ENCODE results near the gene IGHMBP2.

IGHMBP2 gene

DNA sequence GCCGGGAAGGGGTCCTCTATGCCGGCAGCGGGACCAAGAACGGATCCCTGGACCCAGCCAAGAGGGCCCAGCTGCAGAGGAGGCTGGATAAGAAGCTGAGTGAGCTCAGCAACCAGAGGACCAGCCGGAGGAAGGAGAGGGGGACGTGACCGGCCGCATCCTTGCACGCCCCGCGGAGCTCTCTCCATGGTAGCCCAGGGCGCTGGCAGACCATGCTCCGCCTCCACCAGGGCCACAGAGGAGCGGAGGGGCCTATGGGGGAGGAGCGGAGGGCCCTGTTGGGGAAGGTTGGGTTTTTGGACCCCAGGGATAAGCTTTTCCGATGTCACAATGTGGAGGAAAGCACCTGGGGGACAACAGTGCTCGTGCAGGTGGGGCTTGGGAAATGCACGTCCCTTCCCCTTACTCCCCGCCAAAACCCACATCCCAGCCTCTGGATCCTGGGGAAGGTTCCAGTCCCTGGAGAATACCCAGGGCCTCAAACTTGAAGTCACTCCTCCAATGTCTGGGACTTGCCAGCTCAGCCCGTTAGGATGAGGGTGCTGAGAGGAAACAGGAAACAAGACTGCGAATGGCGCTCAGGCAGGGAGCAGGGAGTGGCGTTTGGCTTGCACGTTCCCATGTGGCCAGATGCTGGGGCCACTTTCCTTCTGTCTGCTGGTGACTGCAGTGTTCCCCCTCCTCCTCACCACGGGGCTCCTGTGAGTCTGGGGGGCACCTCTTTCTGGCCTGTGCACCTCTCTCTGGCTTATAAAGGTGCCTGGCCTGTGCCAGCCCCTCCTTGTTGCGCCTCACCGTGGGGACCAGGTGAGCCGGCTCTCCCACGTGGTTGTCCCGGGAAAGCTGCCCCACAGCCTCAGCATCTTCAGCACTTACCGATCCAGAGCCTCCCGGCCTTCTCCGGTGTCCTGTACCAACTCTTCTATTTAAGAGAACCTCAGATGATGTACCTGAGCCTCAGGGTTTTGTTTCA is 36.2 kb downstream of the IGHMBP2 start:
- DNase-seq (ENCODE audit: low spot score), result no peak

DNA sequence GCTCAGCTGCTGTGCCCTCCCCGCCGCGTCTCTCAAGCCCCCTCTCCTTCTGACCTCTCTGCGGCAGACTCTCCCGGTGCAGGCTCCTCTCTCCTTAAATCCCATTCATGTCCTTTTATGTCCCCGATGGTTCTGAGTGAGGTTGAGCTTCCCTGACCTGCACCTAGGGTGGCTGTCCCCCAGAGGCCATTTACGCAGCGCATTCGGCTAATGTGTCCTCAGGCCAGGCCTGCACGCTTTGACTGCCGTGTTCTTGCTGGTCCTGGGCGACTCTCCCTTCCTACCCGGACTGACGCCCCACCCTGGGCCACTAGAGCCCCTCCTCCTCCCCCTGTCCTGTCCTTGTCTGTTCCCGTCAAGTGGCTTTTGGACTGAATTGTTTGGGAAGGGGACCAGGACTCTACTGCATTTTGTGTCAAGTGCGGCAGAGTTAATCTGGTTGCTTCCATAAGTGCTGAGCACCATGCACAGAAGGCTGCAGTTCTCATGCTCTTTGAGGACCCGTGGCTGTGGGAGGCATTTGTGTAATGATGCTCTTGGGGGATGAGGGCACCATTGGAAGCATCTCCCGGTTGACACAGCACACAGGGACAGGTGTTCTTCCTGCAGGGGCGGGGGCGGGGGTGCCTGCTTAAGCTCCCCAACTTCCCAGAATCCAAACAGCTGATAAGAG is 37.1 kb downstream of the IGHMBP2 start:
- no peak for DNase-seq (ENCODE audit: low spot score)

DNA sequence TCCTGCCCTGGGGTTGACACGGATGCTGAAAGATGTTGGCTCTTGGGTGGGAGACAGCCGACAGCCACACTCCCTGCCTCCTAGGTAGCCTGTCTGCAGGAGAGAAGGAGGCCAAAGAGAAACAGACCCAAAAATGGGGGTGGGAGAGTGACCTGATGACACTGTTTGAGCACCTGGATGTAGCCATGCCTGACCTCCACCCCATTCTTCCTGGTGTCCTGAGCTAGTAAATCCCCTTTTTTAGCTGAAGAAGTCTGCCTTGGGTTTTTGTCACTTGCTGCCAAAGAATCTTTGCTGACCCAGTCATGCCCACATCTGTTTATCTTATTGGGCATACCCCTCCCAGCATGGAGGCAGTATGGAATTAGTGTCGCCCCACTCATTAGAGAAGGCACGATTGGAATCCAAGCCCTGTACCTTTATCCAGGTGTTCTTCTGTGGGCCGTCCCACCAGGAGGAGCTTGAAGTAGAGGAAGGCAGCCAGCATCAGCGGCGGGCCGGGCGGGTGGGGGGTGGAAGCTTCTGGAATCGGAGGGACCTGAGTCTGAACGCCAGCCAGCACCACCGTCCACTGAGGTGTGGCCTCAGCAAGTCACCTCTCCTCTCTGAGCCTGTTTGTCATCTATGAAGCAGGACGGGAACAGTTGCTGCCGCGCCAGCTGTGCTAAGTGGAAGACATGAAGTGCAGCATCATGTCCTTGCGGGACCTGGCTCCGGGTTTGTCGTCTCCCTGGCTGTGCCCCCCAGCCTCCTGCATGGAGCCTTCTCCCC is 37.8 kb downstream of the IGHMBP2 start:
- DNase-seq (ENCODE audit: low spot score), result no peak

DNA sequence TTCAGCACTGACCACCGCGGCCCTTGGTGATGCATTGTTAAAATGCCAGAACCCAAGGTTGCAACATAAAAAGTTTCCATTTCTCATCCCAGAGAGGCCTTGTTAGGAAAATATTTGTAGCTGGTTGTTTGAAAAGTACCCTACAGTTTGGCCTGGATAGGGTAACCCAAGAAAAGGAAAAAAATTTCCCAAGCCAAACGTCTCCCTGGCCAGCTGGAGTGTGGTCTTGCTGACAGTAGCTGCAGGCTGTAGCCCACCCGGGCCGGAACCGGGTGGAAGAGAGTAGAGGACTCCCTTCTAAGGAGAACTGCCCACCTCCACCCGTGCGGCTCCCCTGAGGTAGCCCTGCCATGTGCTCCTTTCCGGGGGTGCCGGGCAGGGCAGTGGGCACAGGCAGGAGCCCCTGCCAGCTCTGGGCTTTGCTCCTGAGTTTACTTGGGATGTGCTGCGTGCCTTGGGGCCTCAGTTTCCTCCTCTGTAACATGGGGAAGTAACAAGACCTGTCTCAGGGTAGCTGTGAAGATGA is 38.5 kb downstream of the IGHMBP2 start:
- DNase-seq (ENCODE audit: low spot score), result peak; percentile 43

GRCh38 chr11:68942751-68943271 is 39.1 kb downstream of the IGHMBP2 start:
- no peak for DNase-seq (ENCODE audit: low spot score)

DNA sequence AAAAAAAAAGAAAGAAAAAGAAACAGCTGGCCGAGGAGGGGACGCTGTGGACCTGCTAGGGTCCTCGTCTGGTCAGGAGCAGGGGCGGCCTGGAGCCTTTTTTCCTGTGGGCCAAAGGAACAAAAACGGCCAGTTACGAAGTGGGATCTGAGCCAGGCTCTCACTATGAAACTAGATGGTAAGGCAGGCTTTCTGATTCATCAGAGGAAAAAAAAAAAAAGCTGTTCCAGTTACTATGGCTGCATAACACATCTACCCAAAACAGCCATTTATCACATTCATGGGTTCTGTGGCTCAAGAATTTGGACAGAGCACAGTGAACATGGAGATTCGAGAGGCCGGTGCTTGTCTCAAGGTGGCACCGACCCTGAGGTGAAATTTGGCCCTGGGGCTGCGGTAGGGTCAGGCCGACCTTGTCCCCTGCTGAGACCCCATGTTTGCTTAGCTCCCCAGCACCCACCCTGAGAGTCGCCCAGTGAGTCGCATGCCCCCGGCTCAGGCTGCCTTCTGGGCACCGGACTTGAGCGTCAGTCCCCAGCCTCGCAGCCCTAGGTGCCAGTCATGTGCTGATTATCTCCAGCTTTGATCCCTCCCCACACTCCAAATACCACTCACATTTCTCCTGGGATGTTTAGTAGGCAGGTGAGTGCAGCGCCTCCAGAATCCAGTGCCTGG is 42.9 kb downstream of the IGHMBP2 start:
- DNase-seq (ENCODE audit: low spot score), result peak; percentile 92

GRCh38 chr11:68947151-68947550 is 43.5 kb downstream of the IGHMBP2 start:
- DNase-seq (ENCODE audit: low spot score), result no peak

DNA sequence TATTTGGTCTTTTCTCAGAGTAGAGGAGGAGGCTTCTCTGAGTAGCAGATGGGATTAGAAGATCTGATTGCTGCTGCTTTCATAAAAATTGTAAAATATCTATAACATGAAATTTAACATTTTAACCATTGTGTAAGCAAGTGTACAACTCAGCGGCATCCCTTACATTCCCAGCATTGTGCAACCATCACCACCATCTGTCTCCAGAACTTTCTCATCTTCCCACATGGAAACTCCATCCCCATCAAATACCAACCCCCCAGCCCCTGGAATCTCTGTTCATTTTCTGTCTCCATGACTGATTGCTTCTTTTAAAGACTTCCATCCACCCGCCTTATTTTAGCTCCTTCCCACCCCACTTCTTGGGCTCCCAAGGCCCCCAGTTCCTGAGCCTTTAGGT is 44.8 kb downstream of the IGHMBP2 start:
- DNase-seq (ENCODE audit: low spot score), result no peak

DNA sequence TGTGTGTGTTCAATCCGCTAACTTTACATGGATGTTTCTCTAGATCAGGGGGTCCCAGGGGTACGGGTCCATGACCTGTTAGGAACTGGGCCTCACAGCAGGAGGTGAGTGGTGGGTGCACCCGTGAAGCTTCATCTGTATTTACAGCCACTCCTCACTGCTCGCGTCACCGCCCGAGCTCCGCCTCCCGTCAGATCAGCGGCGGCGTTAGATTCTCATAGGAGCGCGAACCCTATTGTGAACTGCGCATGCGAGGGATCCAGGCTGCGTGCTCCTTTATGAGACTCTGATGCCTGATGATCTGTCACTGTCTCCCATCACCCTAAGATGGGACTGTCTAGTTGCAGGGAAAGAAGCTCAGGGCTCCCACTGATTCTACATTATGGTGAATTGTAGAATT is 45.2 kb downstream of the IGHMBP2 start:
- no peak for DNase-seq (ENCODE audit: low spot score)

DNA sequence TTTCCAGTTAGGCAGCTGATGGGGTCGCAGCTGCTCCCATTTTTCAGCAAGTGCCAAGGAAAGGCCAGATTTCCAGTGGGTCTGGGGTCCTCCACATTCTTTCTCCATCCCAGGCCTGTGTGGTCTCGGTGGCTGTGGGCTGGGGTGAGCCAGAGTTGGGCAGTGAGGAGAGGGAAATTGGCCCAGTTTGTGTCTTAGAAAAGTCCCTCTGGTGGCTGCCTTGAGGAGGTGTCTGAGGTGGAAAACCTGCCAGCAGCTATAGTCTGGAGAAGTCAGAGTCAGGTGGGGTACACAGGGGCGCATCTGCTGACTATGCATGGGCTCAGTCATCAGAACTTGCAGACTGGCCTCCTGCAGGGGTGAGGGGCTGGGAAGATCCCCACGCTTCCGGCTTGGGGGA is 46.6 kb downstream of the IGHMBP2 start:
- DNase-seq (ENCODE audit: low spot score), result peak; percentile 56

GRCh38 chr11:68950762-68951161 is 47.1 kb downstream of the IGHMBP2 start:
- DNase-seq (ENCODE audit: low spot score), result no peak

DNA sequence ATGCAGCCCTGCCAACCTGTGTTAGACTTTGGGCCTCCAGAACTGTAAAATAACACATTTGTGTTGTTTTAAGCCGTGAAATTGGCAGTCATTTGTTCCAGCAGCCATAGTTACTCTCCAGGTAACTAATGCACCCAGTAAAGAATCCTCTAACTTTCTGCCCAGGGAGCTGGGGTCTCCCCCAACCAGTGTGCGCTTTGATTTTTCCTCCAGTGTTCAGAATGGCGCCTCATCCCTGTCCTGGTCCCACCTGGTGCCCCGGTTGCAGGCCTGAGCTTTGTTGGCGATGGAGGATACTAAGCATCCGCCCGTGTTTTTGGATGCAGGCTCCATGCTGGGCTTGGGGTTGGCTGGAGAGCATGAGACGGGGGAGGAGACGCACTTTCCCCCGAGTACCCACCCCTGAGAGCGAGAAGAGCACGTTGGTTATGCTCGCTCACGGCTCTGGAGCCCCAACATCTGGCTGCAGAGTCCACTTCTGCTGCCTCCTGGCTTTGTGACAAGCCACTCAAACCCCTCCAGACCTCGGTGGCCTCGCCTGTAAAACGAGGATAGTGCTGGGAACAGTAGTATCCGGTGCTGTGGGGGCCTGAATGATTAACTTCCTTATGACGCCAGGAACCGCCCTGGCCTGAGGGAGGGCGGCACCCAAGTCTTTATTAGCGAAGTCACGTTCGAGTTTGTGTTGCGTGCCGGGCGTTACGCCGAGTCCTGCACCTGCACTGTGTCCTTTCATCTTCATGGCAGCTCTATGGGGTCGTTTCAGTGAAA is 51.3 kb downstream of the IGHMBP2 start:
- DNase-seq (ENCODE audit: low spot score), result peak; percentile 58

DNA sequence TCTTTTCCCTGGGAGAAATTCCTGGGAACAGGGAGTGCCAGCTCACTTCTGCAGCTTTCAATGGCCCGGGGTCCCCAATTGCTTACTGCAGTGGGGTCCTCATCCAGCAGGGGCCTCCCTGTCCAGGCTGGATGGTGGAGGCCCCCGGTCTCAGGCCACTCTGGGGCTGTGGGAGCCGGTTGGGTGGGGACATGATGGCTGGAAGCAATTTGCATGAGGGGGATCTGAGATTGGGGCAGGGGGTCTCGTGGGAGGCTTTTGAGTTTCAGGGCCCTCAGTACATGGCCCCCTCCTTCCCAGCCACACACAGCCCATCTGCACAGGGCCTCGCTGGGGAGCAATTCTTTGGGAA is 51.9 kb downstream of the IGHMBP2 start:
- DNase-seq (ENCODE audit: low spot score), result no peak

DNA sequence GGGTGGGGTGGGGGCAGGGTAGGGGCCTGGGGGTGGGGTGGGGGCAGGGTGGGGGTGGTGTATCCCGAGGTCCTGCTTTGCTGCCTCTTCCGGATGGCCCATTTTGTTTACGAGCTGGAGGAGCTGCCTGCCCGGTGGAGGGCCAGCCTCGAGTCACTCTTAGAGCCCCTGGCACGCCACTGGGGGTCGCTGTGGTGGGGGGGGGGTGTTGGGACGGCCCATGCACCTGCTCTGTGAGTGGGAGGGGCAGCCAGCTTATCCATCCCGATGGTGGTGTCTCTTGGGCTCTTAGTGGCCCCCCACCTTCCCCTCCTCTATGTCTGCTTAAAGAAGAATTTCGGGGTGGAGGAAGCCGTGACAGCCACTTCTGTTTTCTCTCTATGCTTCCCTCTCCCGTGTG is 52.5 kb downstream of the IGHMBP2 start:
- no peak for DNase-seq (ENCODE audit: low spot score)

GRCh38 chr11:68956547-68957254 is 53.0 kb downstream of the IGHMBP2 start:
- no peak for DNase-seq (ENCODE audit: low spot score)

GRCh38 chr11:68958211-68958610 is 54.5 kb downstream of the IGHMBP2 start:
- no peak for DNase-seq (ENCODE audit: low spot score)

DNA sequence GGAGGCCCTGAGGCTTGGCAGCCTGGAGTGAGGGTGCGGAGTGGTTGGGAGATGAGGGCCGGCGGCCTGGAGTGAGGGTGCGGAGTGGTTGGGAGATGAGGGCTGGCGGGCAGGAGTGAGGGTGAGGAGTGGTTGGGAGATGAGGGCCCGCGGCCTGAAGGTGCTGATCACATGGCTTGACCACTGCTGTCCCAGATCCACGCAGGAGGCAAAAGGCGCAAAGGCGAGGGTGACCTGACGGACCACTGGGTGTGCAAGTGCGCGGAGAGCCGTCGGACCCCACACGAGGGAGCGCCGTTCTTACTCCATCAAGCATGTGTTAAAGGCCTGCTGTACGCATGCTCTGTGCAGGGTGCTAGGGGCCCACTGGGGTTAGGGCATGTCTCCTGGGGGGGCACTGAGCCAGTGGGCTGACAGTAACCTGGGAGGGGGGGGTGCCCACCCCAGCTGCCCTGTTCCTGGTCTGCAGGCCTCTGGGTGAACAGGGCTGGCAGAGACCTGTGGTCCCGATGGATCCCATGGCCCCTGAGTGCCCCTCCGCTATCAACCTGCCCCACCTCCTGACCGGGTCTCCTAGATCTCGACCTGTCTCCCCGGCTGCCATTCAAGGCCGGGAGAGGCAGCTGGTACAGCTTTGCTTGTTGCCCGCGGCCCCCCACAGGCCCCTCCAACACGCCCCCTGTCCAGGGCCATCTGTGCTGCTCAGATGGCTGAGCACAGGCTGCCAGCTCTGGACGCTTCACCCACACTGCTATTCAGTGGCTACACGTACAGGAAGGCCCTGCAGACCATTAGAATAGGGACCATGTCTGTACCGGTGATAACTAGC is 56.0 kb downstream of the IGHMBP2 start:
- no peak for DNase-seq (ENCODE audit: low spot score)

GRCh38 chr11:68960294-68961071 is 56.8 kb downstream of the IGHMBP2 start:
- DNase-seq (ENCODE audit: low spot score), result no peak

All from AG20443 (cell line).